Hematopoietic multipotent progenitor cell treated with erythropoietin and hydrocortisone succinate and interleukin-3 and kit ligand, for 8 days (in vitro differentiated cells): Measurements from ENCODE around the gene NPFF.

Experiments
- DNase-seq: peaks from one replicate; pipeline ENCODE4 v3.0.0-alpha.2; 2015

The NPFF gene

DNA sequence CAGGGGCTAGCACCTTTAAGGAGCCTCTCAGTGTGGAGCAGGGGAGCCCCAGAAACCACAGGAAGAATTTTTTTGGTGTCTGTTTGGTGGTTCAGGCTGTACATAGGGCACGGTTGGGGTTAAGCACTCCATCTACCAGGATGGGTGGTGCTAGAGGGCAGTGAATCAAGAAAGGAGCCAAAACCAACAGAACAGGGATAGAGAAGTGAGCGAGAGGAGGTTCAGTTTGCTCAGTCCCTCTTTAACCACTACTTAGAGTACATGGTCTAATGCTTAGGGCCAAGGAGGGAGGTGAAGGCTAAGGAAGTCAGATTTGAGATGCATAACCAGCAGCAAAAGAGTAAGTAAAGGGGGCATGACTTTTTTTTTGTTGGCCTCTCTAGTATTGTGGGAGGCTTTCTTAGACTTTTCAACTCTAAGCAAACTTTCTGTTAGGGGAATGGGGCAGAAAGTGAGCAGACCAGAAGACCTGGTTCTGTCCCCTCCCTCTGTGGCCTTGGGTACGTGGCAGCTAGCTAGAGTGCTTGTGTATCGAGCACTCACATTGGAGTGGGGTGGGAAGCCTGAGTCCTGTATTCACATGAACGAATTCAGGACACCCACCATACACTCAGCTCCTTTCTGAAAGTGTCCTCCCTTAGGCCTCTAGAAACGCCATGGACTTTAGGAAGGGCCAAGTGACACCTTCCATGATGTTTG is 6.6 kb upstream of the NPFF start:
- no peak for DNase-seq

DNA sequence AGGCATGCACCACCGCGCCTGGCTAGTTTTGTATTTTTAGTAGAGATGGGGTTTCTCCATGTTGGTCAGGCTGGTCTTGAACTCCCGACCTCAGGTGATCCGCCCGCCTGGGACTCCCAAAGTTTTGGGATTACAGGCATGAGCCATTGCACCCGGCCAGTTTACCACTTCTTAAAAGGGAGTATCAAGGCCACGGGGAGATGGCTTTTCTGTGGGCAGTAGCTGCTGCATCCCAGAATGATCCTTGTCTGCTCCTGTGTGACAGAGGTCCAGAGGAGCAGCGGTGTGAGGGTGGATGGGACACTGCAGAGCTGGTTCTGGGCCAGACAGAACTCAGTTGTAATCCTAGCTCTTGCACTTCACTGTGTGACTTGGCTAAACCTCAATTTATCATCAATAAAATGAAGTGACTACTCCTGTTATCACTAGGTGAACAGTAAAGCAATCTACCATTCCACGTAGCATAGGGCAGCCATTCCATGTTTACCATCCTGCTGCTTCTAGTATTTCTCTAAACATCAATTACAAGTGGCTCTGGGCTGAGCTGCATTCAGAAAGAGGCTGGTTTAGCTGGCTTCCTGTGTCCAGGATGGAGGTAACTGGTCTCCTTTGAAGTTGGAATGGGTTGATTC is 3.0 kb upstream of the NPFF start:
- DNase-seq = no peak

DNA sequence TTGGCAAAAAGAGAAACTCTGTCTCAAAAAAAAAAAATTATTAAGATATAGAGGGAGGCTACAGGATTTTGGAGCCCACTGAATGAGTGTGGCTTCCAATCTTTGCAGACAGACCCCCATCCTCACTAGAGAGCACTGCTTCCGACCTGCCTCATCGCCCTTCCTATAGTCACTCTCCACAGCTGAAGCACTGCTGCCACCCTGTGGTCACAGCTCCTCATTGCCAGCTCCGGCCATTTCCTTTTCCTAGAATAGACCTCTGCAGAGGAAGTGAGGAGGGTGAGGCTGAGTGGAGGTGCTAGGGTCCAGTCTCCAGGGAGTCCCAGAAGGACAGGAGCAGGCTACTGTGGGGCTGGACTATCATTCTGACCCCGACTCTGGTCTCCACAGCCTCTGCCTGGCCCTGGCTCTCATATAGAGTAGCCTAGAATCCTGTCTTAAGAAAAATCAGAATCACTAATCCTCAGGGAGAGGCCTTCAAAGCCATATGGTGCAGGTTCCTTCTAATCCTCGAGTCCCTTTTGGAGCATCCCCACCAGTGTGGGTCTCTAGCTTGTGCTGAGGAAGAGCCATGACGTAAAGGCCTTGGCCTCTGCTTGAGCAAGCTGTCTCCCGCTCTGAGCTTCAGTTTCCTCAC is 1.4 kb upstream of the NPFF start:
- peak; percentile 87 for DNase-seq

DNA sequence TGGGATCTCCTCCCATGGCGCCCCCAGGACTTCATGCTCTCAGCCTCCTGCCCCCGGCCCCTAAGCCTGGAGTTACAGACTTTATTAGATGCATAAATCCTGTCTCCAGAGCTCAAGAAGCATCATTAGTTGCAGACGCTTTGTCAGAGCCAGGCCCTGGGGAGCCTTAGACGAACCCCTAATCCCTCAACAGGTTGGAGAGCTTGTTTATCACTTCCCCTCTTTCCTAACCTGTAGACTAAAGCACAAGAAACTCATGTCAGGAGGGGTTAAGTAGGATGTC is 260 bp upstream of the NPFF start:
- no peak for DNase-seq

DNA sequence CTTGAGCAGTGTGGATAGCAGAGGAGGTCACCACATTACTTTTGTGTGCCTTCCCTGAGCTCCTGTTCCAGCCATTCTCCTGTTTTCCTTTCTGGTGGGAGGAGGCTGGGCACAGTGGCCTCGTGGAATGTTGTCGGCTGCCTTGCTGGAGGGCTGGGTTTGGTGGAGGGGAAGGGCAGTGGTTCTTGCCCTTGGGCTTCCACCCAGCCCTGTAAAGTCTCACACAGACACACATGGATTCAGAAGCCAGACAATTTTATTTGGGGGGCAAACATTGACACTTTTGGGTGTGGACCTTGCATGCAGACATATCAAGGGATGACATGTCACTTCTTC is 866 bp downstream of the NPFF start:
- no peak for DNase-seq

DNA sequence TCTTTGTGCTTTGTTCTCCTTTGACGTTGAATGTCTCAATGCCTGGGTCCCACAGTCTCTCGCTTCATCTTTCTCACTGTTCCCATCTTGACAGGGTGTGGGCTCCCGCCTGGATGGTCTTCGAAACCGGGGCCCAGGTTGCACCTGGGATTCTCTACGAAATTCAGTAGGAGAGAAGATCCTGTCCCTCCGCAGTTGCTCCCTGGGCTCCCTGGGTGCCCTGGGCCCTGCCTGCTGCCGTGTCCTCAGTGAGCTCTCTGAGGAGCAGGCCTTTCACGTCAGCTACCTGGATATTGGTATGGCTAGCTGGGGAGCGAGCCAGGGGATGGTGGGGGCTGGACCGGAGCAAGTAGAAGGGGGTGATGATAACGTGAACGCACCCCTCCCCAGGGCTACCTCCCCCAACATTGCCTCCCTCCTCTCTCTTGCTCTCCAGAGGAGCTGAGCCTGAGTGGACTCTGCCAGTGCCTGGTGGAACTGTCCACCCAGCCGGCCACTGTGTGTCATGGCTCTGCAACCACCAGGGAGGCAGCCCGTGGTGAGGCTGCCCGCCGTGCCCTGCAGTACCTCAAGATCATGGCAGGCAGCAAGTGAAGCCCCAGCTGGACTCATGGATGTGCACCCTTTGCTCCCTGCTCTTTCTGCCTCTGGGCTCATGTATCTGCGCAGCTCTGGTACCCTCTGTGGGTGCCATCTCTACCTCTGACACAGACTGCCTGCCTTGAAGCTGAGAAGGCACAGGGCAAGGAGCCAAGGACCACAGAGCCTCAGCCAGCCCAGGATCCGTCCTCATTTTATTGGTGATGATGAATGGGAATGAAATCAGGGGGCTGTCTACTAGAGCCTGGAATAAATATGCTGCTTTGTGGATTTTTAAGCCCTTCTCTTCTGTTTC is 1.5 kb downstream of the NPFF start:
- no peak for DNase-seq

DNA sequence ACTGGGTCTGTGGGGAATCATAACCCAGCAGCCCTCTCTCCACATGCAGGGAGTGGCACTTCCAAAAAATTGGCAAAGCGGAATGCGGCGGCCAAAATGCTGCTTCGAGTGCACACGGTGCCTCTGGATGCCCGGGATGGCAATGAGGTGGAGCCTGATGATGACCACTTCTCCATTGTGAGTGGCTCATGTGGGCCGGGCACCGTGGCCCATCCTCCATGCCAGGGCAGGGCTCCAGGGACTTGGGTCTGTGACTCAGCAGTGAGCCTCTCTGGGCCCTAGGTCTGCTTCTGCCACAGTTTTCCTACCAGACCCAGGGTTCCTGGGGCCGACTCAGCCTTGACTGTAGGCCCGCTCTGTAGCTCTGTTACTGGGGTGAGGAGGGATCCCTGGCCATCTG is 2.2 kb downstream of the NPFF start:
- no peak for DNase-seq

DNA sequence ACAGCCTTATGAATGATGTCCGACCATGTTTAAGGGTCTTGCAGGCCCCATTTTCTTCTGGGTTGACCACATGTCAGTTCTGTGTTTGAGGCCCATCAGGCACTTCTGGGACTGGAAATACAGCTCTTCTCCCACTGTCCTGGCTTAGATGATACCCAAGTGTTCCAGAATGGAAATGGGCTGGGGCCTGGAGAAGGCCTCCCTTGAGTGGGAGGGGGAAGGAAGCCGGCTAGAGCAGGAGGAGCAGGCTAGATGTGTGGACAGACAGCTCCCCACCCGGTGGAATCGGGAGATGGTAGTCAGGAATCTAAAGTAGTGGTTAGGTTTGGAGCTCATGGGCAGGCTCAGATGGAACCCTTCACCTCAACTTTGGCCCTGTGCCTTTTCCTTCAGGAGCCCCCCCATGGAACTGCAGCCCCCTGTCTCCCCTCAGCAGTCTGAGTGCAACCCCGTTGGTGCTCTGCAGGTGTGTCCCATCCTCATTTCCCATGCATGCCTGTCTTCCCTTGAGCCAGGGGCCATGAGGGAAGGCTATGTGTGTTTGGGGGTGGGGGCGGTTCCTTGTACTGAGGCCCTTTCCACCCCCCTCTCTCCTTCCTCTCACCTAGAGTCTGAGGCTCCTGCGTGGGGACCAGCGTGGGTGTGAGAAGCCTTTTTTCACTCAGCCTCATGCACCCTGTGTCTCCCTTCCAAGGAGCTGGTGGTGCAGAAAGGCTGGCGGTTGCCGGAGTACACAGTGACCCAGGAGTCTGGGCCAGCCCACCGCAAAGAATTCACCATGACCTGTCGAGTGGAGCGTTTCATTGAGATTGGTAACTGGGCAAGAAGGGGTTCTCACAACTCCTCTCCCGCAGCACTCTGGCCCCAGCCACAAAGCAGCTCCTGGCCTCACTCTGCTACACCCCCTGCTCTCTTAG is 3.0 kb downstream of the NPFF start:
- no peak for DNase-seq

DNA sequence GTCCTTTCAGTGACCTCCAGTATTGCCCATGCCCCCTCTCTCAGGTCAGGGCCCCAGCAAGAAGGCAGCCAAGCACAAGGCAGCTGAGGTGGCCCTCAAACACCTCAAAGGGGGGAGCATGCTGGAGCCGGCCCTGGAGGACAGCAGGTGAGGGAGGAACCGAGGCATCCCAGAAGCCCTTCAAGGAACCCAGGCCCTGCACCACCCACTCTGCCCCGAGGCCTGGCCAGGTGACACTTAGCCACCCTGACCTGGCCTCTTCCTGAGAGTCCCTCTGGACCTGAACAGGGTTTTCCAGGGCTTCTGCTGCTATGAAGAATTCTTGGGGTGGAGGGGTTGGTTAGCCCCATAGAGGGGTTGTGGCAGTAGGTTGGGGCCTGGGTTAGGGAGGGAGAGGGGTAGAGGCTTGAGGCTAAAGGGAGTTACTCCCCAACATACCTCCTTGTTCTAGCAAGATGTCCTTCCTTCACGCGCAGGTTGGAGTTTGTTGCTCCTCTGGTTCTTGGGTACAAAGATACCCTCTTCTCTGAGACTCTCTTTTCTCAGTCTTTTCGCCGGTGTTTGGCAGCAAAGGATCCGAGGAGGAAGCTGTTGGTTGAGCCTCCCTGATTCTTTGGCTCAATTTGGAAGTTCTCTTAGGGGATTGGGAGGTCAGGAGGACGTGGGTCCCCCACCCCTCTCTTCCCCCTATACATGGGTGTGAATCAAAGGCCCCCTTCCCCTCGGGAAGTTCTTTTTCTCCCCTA is 4.1 kb downstream of the NPFF start:
- no peak for DNase-seq

DNA sequence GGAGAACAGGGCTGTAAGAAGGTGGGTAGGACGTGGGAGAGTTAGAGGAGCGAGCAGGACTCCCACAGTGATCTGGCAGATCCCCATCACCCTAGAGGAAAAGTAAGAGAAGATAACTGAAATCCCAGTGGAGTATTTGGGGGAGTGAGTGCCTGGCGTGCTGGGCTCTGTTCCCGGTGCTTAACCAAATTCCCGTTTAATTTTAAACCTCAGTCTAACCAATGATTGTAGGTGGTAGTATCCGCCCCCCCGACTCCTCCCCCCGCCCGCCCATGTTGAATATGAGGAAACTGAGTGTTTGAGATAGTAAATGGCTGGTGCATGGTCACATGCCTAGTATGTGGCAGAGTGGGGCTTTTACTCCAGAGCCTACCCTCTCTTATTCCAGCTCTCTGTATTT is 5.0 kb downstream of the NPFF start:
- DNase-seq = no peak

DNA sequence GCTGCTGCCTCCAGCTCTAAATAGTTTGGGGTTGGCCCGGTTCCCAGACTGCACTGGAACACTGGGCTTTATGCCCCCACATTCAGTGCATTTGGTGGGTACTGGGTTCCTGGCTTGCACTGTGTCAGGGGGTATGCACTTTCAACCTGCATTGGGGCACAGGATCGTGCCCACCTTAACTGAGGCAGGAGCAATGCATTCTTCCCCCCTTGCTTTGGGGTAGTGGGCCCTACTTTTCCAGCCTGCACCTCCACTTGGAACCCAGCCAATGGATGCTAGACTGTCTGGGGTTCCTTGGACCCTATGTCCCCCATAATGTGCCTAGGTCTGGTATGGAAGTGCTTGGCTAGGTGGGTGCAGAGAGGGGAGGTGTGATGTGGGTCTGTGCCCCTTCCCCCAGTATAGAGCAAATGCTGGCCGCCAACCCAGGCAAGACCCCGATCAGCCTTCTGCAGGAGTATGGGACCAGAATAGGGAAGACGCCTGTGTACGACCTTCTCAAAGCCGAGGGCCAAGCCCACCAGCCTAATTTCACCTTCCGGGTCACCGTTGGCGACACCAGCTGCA is 5.6 kb downstream of the NPFF start:
- DNase-seq = no peak

DNA sequence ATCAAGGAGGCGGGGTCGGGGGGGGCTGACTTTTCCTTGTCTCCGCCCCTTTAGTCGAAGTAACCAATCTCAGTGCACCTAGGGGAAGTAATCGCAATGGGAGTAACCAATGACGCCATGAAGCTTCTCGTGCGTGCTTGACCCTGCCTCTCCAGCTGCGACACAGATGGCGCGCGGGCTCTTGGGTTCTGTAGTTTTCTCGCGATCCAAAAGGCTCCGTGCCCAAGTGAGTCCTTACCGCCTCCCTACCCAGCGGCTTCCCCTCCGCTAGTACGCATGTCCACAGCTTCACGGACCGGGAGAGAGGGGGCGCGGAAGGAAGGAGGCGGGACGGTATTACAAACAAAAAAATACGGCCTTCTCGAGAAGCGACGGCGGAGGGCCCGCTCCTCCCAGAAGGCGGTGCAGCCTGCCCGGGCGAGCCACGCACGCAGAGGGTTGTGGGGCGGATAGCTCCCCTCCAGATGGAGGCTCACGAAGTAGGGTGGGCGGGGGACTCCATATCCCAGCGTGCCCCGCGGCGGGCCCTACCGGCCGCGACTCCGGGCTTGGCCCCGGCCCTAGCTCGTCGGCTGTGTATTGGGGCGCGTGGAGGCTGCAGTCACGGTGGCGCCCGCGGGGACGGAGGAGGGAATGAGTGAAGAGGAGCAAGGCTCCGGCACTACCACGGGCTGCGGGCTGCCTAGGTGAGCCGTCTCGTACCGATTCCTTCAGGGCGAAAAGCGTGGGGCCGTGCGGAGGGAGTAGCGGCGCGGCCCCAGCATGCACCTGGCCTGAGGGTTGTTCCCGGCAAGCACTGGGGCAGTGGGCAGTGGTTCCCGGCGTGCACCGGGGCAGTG is 6.3 kb downstream of the NPFF start, which contains the start of gene TARBP2:
Gene TARBP2, plus strand, starts transcription at position 508 of the 839 bp plus-strand sequence. Its CDS starts 126 bp downstream, at position 634.
- DNase-seq = peak; percentile 100

DNA sequence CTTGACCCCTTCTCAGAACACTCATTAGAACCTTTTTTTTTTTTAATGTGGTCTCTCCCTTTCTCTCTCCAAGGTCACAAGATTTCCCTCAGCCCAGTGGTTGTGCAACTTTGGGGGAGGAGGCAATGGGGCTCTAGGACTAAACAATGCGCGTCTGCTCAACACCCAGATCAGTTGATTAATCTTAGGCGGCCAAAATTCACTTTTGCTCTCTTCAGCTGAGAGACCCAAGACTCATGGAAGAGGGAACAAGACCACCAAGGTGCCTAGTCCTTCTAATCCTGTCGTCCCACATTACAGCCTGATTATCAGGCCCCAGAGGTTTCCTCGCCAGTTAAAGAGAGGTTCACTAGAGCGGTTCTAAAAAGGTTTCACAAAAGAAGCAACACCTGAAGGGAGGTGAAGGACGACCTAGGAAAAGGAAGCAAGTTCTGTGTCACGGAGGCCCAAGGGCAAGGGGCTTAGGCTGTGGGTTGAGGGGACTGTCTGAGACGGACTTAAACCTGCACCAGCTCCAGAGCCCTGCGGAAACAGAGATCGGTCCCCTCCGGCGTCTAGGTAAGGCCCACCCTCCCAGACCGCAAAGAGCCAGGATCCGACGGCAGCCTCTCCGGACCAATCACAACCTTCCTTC is 7.0 kb downstream of the NPFF start:
- peak; percentile 70 for DNase-seq

DNA sequence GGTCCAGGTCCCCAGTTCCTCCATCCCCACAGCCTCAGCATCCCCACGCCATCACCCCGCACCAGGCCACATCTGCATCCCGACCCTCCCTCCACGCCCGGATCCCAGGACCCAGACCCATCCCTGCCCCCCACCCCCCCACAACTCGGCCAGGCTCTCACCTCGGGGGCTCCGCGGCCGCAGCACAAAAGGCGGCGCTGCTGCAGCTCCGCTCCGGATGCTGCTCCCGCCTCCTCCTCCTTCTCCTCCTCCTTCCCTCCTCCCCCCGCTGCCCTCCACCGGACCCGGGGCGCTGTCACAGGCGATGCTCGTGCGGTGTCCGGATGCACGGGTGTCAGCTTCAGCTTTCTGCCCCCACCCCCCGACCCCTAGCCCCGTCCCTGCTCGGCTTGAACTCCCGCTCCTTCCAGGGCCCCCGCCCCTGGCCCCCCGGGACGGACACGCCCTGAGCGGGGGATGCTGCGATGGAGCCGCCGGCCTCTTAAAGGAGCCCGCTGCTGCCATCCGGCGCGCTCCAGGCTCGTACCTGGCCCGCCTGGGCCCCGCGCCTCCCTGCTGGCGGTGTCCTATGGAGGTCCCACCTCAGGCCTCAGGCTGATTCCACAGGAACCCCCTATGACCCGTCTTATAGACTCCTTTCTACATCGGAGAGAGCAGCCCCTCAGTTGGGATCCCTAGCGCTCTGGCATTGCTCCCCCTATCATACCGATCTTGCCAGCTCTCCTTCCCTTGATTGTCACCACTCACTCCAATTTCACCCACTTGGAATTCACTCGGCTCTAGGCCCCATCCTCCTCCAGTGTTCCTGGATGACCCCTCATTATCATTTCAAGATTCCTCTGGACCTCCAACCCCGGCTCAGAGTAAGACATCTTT is 7.8 kb downstream of the NPFF start, which contains the start of gene MAP3K12:
Gene MAP3K12, minus strand, starts transcription at position 193 of the 876 bp plus-strand sequence. CDS start 12,067 bp downstream, outside the sequence.
- DNase-seq = peak; percentile 41

DNA sequence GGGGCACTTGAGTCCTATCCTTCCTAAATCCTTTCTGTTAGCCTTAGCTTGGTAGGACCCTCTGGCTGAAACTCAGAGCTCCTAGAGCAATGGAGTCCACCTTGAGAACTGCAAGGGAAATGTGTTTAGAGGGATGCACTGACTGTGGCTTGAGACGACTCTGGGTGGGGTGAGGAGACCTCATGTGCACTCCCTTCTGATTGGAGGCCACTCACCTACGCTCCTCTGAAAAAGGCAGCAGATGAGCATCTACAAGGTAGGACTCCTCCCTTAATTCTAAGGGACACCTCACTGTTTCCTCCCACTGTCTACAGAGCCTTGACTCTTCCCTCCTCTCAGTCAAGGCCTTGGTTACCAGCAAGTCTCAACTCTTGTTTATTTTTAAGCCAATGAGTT is 9.1 kb downstream of the NPFF start:
- no peak for DNase-seq

DNA sequence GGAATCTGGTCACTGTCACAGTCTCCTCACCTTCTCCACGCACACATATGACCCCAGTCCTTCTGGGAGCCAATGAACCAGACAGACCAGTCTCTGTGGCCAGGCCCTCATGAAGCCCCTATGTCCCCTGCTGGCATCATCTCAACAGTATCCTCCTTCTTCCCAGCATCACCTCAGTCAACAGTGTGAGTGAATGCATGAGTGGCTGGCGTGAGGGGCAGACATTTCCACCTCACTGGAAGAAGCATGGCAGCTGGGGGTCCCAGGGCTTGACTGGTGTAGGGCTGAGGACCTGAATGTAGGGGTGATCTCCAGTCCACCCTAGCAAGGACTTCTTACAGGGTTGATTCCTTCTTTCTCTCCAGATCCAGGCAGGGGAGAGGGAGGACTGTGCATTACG is 9.8 kb downstream of the NPFF start:
- DNase-seq = no peak

DNA sequence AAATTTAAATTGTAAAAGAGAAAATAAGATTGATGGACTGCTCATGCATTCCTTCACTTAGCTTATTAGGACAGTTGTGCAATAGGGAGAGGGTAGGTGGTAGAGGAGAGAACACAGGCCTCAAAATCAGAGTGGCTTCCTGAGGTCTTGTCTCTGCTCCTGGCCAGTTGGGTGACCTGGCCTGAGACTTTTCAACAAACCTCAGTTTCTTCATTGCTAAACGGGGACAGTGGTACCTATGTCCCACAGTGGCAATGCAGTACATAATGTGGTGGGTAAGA is 10.6 kb downstream of the NPFF start:
- no peak for DNase-seq

DNA sequence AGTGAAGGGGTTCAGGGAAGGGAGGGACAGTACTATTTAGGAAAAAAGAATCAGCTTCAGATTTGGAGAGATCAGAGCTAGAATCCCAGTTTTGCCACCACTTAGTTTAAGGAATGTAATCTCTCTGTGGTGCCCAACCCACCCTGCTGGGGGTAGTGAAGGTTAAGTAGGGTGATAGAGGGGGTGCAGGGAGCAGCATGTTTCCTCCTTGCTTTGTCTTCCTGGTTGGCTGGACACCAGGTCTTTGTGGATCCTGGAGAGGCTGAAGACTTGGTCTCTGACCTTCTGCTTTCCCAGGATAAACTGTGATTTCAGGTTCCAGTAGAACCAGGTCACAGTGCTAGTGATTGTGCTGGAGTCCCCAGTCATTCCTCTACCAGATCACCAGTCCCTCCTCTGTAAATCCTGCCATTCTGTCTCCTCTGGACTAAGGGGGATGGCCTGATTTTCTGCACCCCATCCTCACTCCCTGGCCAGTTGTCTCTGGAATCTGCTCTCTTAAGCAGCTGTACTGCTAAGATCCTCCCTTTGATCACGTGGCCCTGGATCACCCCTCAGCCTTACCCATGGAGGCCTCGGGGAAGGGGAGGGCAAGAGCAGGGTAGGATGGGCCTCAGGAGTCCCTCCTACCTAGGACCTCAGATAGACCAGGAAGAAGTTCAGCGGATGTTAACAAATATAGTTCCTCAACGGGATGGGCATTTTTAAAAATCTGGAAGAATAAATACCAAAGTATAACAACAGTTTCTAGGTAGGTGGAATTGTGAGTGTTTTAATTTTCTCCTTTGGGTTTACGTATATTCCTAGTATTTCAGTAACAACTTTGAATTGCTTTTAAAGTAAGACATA is 11.2 kb downstream of the NPFF start:
- peak; percentile 43 for DNase-seq
